ENCODE data around the gene MFSD2B.
A peak's percentile ranks its signal among the peaks of the same experiment; 100 is the strongest.

MFSD2B gene, protein sequence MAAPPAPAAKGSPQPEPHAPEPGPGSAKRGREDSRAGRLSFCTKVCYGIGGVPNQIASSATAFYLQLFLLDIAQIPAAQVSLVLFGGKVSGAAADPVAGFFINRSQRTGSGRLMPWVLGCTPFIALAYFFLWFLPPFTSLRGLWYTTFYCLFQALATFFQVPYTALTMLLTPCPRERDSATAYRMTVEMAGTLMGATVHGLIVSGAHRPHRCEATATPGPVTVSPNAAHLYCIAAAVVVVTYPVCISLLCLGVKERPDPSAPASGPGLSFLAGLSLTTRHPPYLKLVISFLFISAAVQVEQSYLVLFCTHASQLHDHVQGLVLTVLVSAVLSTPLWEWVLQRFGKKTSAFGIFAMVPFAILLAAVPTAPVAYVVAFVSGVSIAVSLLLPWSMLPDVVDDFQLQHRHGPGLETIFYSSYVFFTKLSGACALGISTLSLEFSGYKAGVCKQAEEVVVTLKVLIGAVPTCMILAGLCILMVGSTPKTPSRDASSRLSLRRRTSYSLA

DNA sequence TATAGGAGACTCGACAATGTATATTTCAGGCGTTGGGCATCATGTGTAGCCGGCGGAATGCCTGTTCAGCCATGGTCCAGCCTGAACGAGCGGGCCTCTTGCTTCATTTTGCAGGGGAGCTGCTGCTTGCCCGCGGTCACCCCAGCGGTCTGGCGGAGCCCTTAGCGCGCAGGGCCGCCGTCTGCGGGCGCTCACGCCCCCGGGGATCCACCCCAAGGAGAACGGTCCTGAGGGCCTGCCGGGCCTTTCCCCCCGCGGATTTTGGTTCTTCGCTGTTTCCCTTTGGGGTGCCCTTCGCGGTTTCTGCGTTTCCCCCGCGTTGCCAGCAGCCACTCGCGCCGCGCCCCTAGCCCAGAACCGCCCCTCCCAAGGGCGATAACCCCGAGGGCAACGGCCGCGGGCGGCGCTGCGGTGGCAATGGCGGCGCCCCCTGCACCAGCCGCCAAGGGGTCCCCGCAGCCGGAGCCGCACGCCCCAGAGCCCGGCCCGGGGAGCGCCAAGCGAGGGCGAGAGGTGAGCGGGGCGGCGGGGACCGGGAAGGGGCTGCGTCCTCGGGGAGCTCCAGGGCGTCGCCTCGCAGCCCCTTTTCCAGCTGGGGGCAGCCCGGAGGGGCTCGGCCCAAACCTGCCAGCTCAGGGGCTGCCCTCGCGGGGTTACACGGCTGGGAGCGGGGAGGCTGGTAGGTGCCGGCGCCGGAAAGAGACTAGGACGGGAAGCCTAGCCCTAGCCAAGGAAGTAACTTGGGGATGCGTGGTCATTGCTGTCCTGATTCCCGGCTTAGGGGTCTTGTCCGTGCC is at the start of gene MFSD2B:
MFSD2B (plus strand) TSS at position 406 of the 797 bp plus-strand sequence; CDS start at position 418, 12 bp downstream.
- FAIRE-seq (no peak), DNase-seq (ENCODE audit: insufficient read length, low spot score) (no peak)
- TF ChIP-seq, protein P1, sequence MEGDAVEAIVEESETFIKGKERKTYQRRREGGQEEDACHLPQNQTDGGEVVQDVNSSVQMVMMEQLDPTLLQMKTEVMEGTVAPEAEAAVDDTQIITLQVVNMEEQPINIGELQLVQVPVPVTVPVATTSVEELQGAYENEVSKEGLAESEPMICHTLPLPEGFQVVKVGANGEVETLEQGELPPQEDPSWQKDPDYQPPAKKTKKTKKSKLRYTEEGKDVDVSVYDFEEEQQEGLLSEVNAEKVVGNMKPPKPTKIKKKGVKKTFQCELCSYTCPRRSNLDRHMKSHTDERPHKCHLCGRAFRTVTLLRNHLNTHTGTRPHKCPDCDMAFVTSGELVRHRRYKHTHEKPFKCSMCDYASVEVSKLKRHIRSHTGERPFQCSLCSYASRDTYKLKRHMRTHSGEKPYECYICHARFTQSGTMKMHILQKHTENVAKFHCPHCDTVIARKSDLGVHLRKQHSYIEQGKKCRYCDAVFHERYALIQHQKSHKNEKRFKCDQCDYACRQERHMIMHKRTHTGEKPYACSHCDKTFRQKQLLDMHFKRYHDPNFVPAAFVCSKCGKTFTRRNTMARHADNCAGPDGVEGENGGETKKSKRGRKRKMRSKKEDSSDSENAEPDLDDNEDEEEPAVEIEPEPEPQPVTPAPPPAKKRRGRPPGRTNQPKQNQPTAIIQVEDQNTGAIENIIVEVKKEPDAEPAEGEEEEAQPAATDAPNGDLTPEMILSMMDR (IDR thresholded peaks at IDR 0.05; ENCODE audit: insufficient read depth, missing control alignments): no peak

DNA sequence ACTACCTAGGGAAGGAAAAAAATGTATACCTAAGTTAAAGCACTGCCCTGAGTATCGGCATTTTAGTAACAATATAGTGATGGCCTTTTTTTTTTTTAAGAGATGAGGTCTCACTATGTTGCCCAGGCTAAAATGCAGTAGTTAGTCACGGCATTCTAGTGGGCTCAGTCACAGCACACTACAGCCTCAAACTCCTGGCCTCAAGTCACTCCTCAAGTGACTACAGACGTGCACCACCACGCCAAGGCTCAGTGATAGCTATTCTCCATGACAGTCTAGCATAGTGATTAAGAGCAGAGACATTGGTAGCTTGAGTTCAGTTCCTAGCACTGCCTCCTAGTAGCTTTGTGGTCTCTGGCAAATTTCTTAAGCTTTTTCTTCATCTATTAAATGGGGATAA is 42.0 kb upstream of the MFSD2B start:
- FAIRE-seq: no peak
- DNase-seq (ENCODE audit: insufficient read length, low spot score): no peak
- TF ChIP-seq, protein P1 (IDR thresholded peaks at IDR 0.05; ENCODE audit: insufficient read depth, missing control alignments): no peak

DNA sequence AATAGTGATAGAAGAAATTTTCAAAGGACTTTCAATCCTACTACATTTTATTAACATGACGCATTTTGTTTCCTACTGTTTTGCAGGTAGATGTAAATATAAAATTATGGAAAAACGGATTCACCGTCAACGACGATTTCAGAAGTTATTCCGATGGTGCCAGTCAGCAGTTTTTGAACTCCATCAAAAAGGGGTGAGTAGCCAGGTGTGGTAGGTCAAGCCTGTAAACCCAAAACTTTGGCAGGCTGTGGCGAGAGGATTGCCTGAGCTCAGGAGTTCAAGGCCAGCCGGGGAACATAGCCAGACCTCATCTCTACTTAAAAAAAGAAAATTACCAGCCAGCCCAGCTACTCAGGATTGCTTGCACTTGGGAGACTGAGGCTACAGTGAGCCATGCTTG is 33.0 kb upstream of the MFSD2B start:
- FAIRE-seq (no peak), DNase-seq (ENCODE audit: insufficient read length, low spot score) (no peak)
- TF ChIP-seq, protein P1 (IDR thresholded peaks at IDR 0.05; ENCODE audit: insufficient read depth, missing control alignments): no peak

DNA sequence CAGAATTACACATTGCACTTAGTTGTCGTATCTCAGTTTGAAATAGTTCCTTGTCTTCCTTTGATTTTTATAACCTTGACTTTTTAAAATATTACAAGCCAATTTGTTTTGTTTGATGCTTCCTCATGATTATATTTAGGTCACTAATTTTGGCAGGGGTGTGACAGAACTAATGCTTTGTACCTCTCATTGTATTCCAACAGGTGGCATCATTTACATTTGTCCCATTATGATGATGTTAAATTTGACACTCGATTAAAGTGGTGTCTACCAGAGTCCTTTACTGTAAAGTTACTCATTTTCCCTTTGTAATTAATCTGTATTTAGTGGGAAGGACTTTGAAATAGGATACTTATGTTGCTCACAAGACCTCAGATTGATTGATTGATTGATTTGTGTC is 21.5 kb upstream of the MFSD2B start:
- TF ChIP-seq, protein P1 (IDR thresholded peaks at IDR 0.05; ENCODE audit: insufficient read depth, missing control alignments): peak; percentile 32
- FAIRE-seq (no peak), DNase-seq (ENCODE audit: insufficient read length, low spot score) (no peak)

DNA sequence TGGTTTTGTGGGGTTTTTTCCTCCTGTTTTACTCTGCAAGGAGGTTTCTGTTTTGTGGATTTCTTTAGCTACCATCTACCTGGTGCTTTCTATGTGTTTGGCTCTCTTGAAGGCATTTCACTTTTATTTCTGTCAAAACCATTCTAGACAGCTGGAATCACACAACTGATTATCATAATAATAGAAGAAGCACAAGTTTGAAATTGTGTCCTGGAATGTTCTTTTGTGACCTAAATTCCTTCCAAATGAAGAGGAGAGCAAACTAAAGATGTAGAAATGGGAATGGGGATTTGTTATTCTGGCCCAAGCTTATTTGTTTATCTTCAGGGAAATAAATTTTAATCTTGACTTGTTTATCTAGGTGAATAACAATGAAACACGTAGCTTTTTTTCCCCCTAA is 17.0 kb upstream of the MFSD2B start:
- TF ChIP-seq, protein P1 (IDR thresholded peaks at IDR 0.05; ENCODE audit: insufficient read depth, missing control alignments): no peak
- no peak for FAIRE-seq
- no peak for DNase-seq (ENCODE audit: insufficient read length, low spot score)

DNA sequence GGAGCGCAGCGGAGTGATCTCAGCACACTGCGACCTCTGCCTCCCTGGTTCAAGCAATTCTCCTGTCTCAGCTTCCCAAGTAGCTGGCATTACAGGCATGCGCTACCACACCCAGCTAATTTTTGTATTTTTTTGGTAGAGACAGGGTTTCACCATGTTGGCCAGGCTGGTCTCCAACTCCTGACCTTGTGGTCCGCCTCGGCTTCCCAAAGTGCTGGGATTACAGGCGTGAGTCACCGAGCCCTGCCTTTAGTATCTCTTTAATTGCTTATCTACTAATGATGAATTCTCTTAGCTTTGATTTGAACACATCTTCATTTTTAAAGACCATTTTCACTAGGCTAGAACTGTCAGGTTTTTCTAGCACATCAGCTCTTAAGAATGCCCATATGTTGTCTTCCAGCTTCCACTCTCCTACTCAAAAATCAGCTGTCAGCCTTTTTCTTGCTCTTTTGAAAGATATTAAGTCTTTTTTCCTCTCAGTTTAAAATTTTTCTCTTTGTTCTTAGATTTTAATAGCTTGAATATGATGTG is 16.1 kb upstream of the MFSD2B start:
- DNase-seq (ENCODE audit: insufficient read length, low spot score): no peak
- FAIRE-seq: no peak
- TF ChIP-seq, protein P1 (IDR thresholded peaks at IDR 0.05; ENCODE audit: insufficient read depth, missing control alignments): no peak
